Subcutaneous adipose tissue (tissue), 4 donors: ENCODE data around the gene VAT1. TPM values are rescaled to one million over a fixed set of nuclear protein-coding genes. Genes with fewer than 3 reads are reported as not detected.

Experiments
- total RNA-seq, 4 donors: library from RNA; depleted of rRNA; stranded (reverse); fragments of >200 nt; gene quantifications; one replicate each; pipeline ENCODE4 v1.1.0, GENCODE V29; 2016
- TF ChIP-seq, protein P1 (sequence below): fragments of 450-650 bp; IDR thresholded peaks from one replicate; pipeline ENCODE4 v1.5.1; 2016; ENCODE audit warnings: low read depth, mild to moderate bottlenecking, control low read depth, antibody characterized with exemption, moderate library complexity

The VAT1 gene
- total RNA-seq, 4 donors from 2014 or later, result 134 to 420 (median 367) TPM

DNA sequence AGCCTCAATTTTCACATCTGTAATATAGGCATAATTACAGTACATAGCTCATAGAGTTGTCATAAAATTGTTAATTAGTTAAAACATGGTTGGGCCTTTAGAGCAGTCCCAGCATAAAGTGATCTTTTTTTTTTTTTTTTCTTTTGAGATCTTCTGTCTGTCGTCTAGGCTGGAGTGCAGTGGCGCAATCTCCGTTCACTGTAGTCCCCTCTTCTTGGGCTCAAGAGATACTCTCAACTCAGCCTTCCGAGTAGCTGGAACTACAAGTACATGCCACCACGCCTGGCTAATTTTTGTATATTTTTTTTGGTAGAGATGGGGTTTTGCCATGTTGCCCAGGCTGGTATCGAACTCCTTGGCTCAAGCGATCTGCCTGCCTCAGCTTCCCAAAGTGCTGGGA lies 33.9 kb upstream of the VAT1 start:
- TF ChIP-seq, protein P1, sequence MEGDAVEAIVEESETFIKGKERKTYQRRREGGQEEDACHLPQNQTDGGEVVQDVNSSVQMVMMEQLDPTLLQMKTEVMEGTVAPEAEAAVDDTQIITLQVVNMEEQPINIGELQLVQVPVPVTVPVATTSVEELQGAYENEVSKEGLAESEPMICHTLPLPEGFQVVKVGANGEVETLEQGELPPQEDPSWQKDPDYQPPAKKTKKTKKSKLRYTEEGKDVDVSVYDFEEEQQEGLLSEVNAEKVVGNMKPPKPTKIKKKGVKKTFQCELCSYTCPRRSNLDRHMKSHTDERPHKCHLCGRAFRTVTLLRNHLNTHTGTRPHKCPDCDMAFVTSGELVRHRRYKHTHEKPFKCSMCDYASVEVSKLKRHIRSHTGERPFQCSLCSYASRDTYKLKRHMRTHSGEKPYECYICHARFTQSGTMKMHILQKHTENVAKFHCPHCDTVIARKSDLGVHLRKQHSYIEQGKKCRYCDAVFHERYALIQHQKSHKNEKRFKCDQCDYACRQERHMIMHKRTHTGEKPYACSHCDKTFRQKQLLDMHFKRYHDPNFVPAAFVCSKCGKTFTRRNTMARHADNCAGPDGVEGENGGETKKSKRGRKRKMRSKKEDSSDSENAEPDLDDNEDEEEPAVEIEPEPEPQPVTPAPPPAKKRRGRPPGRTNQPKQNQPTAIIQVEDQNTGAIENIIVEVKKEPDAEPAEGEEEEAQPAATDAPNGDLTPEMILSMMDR, result no peak

DNA sequence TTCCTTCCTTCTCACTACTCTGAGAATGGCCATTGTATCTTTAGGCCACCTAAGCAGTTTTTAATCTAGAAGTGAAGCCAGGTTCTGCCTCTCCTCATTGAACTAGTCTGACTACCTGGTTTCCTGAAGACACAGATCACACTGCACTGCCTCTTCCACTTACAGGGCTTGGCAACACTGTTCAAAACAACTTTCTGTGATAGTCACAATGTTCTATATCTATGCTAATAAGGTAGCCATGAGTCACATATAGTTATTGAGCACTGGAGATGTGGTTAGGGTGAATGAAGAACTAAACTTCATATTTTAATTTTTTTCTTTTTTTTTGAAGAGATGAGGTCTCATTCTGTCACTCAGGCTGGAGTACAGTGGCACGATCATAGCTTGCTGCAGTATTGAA lies 29.8 kb upstream of the VAT1 start:
- TF ChIP-seq, protein P1, result no peak

DNA sequence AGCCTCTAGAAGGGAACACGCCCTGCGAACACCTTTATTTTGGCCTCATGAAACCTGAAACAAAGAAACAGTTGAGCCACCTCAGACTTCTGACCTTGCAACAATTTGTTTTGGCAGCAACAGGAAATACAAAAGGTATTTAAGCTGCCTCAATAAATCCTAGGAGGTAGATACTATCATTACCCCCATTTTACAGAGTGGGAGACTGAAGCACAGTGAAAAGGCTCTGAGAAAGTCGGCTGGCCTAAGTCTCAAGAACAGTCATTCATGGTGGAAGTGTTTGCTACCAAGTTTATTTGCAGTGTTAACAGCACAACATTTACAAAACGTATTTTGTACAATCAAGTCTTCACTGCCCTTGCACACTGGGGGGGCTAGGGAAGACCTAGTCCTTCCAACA lies 21.8 kb upstream of the VAT1 start:
- TF ChIP-seq, protein P1, result no peak

DNA sequence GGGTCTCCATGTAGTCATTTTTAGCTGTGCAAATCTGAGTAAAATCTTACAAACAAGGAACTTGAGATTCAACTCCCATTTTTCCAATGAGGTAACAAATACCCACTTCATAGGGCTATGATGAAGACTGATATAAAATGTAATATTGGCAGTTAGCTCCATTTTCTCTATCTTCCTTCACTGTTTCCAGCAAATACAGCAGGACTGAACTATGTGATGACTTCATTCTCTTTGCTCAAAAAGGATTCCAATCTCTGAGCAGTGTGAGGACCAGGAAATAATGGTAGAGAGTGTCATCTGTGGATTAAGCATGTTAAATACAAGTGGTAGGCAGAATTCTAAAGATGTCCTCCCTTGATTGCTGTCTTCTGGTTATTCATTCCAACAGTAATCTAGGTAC lies 21.1 kb upstream of the VAT1 start:
- TF ChIP-seq, protein P1, result no peak

DNA sequence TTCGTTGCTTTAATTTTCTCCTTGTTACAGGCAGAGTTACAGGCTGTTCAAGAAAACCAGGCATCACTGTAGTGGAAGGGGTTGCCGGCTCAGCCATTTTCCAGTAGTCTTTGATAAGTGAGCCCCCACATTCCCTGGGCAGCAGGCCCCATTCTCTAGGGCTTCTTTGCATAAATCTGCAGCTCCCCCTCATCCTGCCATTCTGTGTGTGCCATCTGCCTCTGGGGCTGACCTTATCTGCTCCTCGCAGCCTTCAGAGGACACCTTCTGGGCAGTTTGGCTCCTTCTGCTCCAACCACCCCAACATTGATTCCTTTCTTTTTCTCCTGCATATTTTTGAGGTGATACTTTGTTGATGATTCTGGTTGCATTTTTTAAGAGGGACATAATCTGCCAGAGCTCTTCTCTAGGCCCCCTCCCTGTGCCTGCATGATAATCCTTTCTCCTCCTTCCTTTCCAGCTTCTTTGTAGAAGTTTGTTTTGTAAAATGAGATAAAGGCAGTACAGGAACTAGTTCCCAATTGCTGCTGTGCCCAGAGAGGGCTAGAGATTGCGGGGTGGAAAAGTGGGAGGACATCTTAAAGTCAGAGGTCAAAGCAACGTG lies 19.9 kb upstream of the VAT1 start:
- TF ChIP-seq, protein P1, result no peak

DNA sequence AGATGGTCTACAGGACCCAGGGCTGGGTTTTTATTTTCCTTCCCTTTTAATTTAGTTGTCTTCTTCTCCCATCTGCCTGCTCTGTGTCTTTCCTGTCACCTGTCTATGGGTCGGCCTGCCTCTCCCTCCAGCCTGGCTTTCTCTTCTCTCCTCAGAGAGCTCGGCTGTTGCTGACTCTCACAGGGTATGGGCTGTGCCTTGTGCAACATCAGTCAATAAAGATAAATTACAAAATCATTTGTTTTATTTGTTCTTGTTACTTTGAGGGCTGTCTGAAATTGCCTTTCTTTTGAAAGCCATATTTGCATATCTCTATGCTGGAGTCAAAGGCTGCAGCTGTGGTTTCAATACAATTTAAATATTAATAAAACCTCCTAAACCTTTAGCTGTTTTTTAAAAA lies 18.5 kb upstream of the VAT1 start:
- TF ChIP-seq, protein P1, result no peak

DNA sequence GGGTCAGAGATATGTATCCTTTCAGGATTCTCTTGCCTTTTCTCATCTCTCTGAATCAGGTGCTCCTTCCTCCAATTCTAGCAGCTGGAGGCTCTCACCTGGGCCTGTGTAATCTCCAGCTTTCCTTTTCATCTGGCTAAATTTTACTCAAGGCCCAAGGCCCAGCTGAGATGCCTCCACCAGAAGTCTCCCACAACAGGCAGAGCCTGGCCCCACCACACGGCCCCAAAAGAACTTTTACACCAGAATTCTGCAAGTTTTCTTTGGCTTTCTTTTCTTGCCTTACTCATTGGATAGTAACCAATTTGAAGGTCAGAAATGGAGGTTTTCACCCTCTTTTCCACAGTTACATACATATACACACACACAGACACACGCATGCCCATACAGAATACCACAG lies 17.5 kb upstream of the VAT1 start:
- TF ChIP-seq, protein P1, result no peak
